WTC11 (cell line): ENCODE results near the gene ZFHX3. TPM values are rescaled to one million over a fixed set of nuclear protein-coding genes. Genes with fewer than 3 reads are reported as not detected.

Source experiments
- ATAC-seq: fragments of 200-7000 bp; cut with Tn5 transposase; 2 replicates; pipeline ENCODE4 v1.10.0; 2021; ENCODE audit warnings: mild to moderate bottlenecking, moderate library complexity
- CTCF ChIA-PET: fragments of 300-600 bp; sonication (Branson Sonifier 250); formaldehyde crosslinking; loops from one replicate; lab custom pipeline; 2021; ENCODE audit warnings: antibody characterized with exemption; lab: Charles Lee
- POLR2A ChIA-PET: fragments of 350-600 bp; sonication (Branson Sonifier 250); formaldehyde crosslinking; loops from one replicate; lab custom pipeline; 2021; ENCODE audit warnings: antibody characterized with exemption; lab: Charles Lee
- DNase-seq: peaks from one replicate; pipeline ENCODE4 v3.0.0; 2021; ENCODE audit warnings: low spot score
- H3K27ac Mint-ChIP-seq: 2 replicates; pipeline ENCODE4 v1.8.0; 2021; ENCODE audit warnings: mixed read lengths
- H3K27me3 Mint-ChIP-seq: 2 replicates; pipeline ENCODE4 v1.8.0; 2021; ENCODE audit warnings: low read depth, mild to moderate bottlenecking, moderate library complexity, mixed read lengths
- H3K36me3 Mint-ChIP-seq: 2 replicates; pipeline ENCODE4 v1.8.0; 2021; ENCODE audit warnings: mixed read lengths
- H3K4me1 Mint-ChIP-seq: 2 replicates; pipeline ENCODE4 v1.8.0; 2022; ENCODE audit warnings: mixed read lengths
- H3K4me3 Mint-ChIP-seq: 2 replicates; pipeline ENCODE4 v1.8.0; 2021; ENCODE audit warnings: mild to moderate bottlenecking, moderate library complexity, mixed read lengths
- H3K9me3 Mint-ChIP-seq: 2 replicates; pipeline ENCODE4 v1.8.0; 2021; ENCODE audit warnings: mixed read lengths
- ARID4B ChIP-seq: sonication (generic); formaldehyde crosslinking; IDR thresholded peaks from 2 replicates; pipeline ENCODE4 v1.8.0; 2023; ENCODE audit warnings: missing genetic modification reagents, mild to moderate bottlenecking, borderline replicate concordance
- ATF1 ChIP-seq: sonication (generic); formaldehyde crosslinking; IDR thresholded peaks from 2 replicates; pipeline ENCODE4 v1.8.1; 2023; ENCODE audit warnings: mild to moderate bottlenecking, moderate library complexity, missing genetic modification reagents
- FOXP1 ChIP-seq: sonication (generic); formaldehyde crosslinking; IDR thresholded peaks from 2 replicates; pipeline ENCODE4 v1.8.0; 2022; ENCODE audit warnings: missing genetic modification reagents, mild to moderate bottlenecking, moderate library complexity, borderline replicate concordance
- GABPB1 ChIP-seq: sonication (generic); formaldehyde crosslinking; IDR thresholded peaks from 2 replicates; pipeline ENCODE4 v1.8.1; 2023; ENCODE audit warnings: mild to moderate bottlenecking, missing genetic modification reagents
- IRF1 ChIP-seq: sonication (generic); formaldehyde crosslinking; IDR thresholded peaks from 2 replicates; pipeline ENCODE4 v1.8.0; 2023; ENCODE audit warnings: missing genetic modification reagents
- JAZF1 ChIP-seq: fragments of 250-450 bp; sonication (Bioruptor Pico); IDR thresholded peaks from 2 replicates; pipeline ENCODE4 v1.9.0; 2021; ENCODE audit warnings: moderate library complexity, mild to moderate bottlenecking, inconsistent platforms
- MAX ChIP-seq: sonication (generic); formaldehyde crosslinking; IDR thresholded peaks from 2 replicates; pipeline ENCODE4 v1.8.0; 2022; ENCODE audit warnings: mild to moderate bottlenecking, missing genetic modification reagents
- MYBL2 ChIP-seq: sonication (generic); formaldehyde crosslinking; IDR thresholded peaks from 2 replicates; pipeline ENCODE4 v1.8.1; 2023; ENCODE audit warnings: mild to moderate bottlenecking, moderate library complexity, missing genetic modification reagents
- PREB ChIP-seq: sonication (generic); formaldehyde crosslinking; IDR thresholded peaks from 2 replicates; pipeline ENCODE4 v1.8.1; 2022; ENCODE audit warnings: mild to moderate bottlenecking, missing genetic modification reagents, moderate library complexity, borderline replicate concordance
- STAT6 ChIP-seq: sonication (generic); formaldehyde crosslinking; conservative IDR thresholded peaks from 2 replicates; pipeline ENCODE4 v1.8.1; 2023; ENCODE audit warnings: mild to moderate bottlenecking, low read depth, missing genetic modification reagents, moderate library complexity
- ZNF671 ChIP-seq: fragments of 250-450 bp; sonication (Bioruptor Pico); IDR thresholded peaks from 2 replicates; pipeline ENCODE4 v1.8.0; 2021; ENCODE audit warnings: mild to moderate bottlenecking
- total RNA-seq: library from RNA; stranded (reverse); gene quantifications from 3 replicates; pipeline ENCODE4 v1.2.3, GENCODE V29; 2021
- TF ChIP-seq, protein P1 (sequence below): sonication (generic); formaldehyde crosslinking; IDR thresholded peaks from 2 replicates; pipeline ENCODE4 v1.8.1; 2023; ENCODE audit warnings: mild to moderate bottlenecking, missing genetic modification reagents, moderate library complexity
- TF ChIP-seq, protein P2 (sequence below): sonication (generic); formaldehyde crosslinking; IDR thresholded peaks from 2 replicates; pipeline ENCODE4 v1.8.0; 2022; ENCODE audit warnings: mild to moderate bottlenecking, missing genetic modification reagents

ZFHX3 gene
- total RNA-seq, 1 experiment from 2014 or later = 5.7 TPM

- TF ChIP-seq MYBL2 (CRISPR knock-in tag) (no peak), IRF1 (CRISPR knock-in tag) (no peak), JAZF1 (CRISPR knock-in tag) (no peak), ZNF671 (CRISPR knock-in tag) (no peak), STAT6 (CRISPR knock-in tag) (no peak), PREB (CRISPR knock-in tag) (no peak), ATF1 (CRISPR knock-in tag) (no peak), FOXP1 (CRISPR knock-in tag) (no peak), MAX (CRISPR knock-in tag) (no peak), GABPB1 (no peak), ARID4B (CRISPR knock-in tag) (no peak)
- TF ChIP-seq, protein P1, sequence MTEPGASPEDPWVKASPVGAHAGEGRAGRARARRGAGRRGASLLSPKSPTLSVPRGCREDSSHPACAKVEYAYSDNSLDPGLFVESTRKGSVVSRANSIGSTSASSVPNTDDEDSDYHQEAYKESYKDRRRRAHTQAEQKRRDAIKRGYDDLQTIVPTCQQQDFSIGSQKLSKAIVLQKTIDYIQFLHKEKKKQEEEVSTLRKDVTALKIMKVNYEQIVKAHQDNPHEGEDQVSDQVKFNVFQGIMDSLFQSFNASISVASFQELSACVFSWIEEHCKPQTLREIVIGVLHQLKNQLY (CRISPR knock-in tag) = no peak
- TF ChIP-seq, protein P2, sequence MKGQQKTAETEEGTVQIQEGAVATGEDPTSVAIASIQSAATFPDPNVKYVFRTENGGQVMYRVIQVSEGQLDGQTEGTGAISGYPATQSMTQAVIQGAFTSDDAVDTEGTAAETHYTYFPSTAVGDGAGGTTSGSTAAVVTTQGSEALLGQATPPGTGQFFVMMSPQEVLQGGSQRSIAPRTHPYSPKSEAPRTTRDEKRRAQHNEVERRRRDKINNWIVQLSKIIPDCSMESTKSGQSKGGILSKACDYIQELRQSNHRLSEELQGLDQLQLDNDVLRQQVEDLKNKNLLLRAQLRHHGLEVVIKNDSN (CRISPR knock-in tag) = no peak
- no peaks in the 10 kb centered on the region for H3K36me3 Mint-ChIP-seq
- peaks cover 21% of the 10 kb centered on the region for H3K4me1 Mint-ChIP-seq
- no peak overlapping the region for H3K4me3 Mint-ChIP-seq
- no peak for DNase-seq
- no peaks in the 10 kb centered on the region for H3K9me3 Mint-ChIP-seq
- H3K27ac Mint-ChIP-seq = no peak overlapping the region
- POLR2A ChIA-PET = interaction anchor here (0.6 kb wide), 1 partner anchor 156 kb away, joined by 3 read pairs; no protein-coding TSS in a partner anchor
- CTCF ChIA-PET = interaction anchor here (0.5 to 5.8 kb wide), 3 partner anchors 25 to 664 kb away, joined by 3 to 98 read pairs (median 3); no protein-coding TSS in a partner anchor
- H3K27me3 Mint-ChIP-seq = no peaks in the 10 kb centered on the region; the same call in 1 of the 2 replicates
- ATAC-seq = no peak
These were observed 189.0 kb downstream of the ZFHX3 start for GRCh38 chr16:72858665-72859493.
